Fibroblast of lung (primary cell): Measurements from ENCODE around the gene DBNL. TPM values are rescaled to one million over a fixed set of nuclear protein-coding genes. Genes with fewer than 3 reads are reported as not detected.

Experiments used
- DNase-seq, 2 donors: peaks; one replicate each; pipeline versions ENCODE4 v3.0.0 to v3.0.0-alpha.2; 2010; ENCODE audit warnings: low read depth in 2 of 2
- H2AFZ ChIP-seq: 2 replicates; pipeline ENCODE4 v1.5.1; 2012; ENCODE audit warnings: low read length, control low read depth, inconsistent platforms
- H3K27ac ChIP-seq: 2 replicates; pipeline ENCODE4 v1.5.1; 2011; ENCODE audit warnings: low read length, control low read depth; ENCODE audit not compliant: insufficient read depth
- H3K27me3 ChIP-seq: 2 replicates; pipeline ENCODE4 v1.5.1; 2011; ENCODE audit warnings: mild to moderate bottlenecking, low read length; ENCODE audit not compliant: control insufficient read depth, insufficient read depth
- H3K36me3 ChIP-seq: 2 replicates; pipeline ENCODE4 v1.5.1; 2011; ENCODE audit warnings: low read length; ENCODE audit not compliant: control insufficient read depth, insufficient read depth
- H3K4me1 ChIP-seq: 2 replicates; pipeline ENCODE4 v1.5.1; 2011; ENCODE audit warnings: low read length; ENCODE audit not compliant: control insufficient read depth, insufficient read depth; ENCODE audit errors: extremely low read depth
- H3K4me2 ChIP-seq: 2 replicates; pipeline ENCODE4 v1.5.1; 2011; ENCODE audit warnings: low read length, control low read depth; ENCODE audit not compliant: insufficient read depth; ENCODE audit errors: extremely low read depth
- H3K4me3 ChIP-seq, 4 experiments: fragments of 200-600 bp in 1 of 4; sonication (generic) in 1 of 4; replicated peaks in 1 of 4; 2 replicates each; pipeline ENCODE4 v1.5.1; 2011 to 2016; ENCODE audit warnings: low read length in 4 of 4, low read depth in 3 of 4, mild to moderate bottlenecking in 3 of 4, control low read depth in 2 of 4, inconsistent platforms in 1 of 4, mixed read lengths in 1 of 4; ENCODE audit not compliant: insufficient read depth in 1 of 4; ENCODE audit errors: control extremely low read depth in 1 of 4
- H3K79me2 ChIP-seq: 2 replicates; pipeline ENCODE4 v1.5.1; 2012; ENCODE audit warnings: mild to moderate bottlenecking, low read length, inconsistent platforms; ENCODE audit not compliant: control insufficient read depth, insufficient read depth
- H3K9ac ChIP-seq: 2 replicates; pipeline ENCODE4 v1.5.1; 2011; ENCODE audit warnings: mild to moderate bottlenecking, low read length, control low read depth; ENCODE audit not compliant: insufficient read depth
- H3K9me3 ChIP-seq: 2 replicates; pipeline ENCODE4 v1.5.1; 2012; ENCODE audit warnings: low read depth, low read length; ENCODE audit not compliant: control insufficient read depth, insufficient read depth
- H4K20me1 ChIP-seq: 2 replicates; pipeline ENCODE4 v1.5.1; 2011; ENCODE audit warnings: low read length; ENCODE audit not compliant: control insufficient read depth, insufficient read depth; ENCODE audit errors: extremely low read depth
- CTCF ChIP-seq, 2 donors: IDR thresholded peaks in 1 of 2; conservative IDR thresholded peaks in 1 of 2; 1 replicate in 1 of 2; 2 replicates in 1 of 2; pipeline ENCODE4 v1.5.1; 2011 to 2012; ENCODE audit warnings: low read length in 2 of 2, control low read depth in 1 of 2, inconsistent platforms in 1 of 2, low read depth in 1 of 2, mild to moderate bottlenecking in 1 of 2
- EZH2 ChIP-seq: IDR thresholded peaks from 2 replicates; pipeline ENCODE4 v1.5.1; 2012; ENCODE audit warnings: low read length, control low read depth, mild to moderate bottlenecking; ENCODE audit errors: missing control alignments
- polyA plus RNA-seq, 2 donors: library from polyadenylated mRNA; depleted of rRNA in 1 of 2; stranded (reverse) in 1 of 2; unstranded in 1 of 2; fragments of >200 nt; gene quantifications; 2 replicates each; pipeline ENCODE4 v1.2.1, GENCODE V29; 2011 to 2012; ENCODE audit warnings: missing spikeins in 1 of 2
- total RNA-seq: library from RNA; depleted of rRNA; stranded (reverse); fragments of >200 nt; gene quantifications from 2 replicates; pipeline ENCODE4 v1.2.1, GENCODE V29; 2014

DBNL gene
- total and polyA plus RNA-seq, 2 donors (not counting 1 experiment from before 2014, with no cell fraction given): 86.4 to 88.2 TPM

- Histone ChIP-seq H3K36me3 (peaks cover 5% of the 10 kb centered on the region), H2AFZ (peak overlapping the region; percentile 69), H3K27ac (peak overlapping the region; percentile 76), H3K9ac (peak overlapping the region; percentile 74), H3K9me3 (no peaks in the 10 kb centered on the region), H3K4me1 (peaks cover 5% of the 10 kb centered on the region), H4K20me1 (no peaks in the 10 kb centered on the region), H3K4me3 (peak overlapping the region; percentile 74 to 95 (median 88)), H3K79me2 (peaks cover 38% of the 10 kb centered on the region), H3K27me3 (no peaks in the 10 kb centered on the region), H3K4me2 (peak overlapping the region; percentile 100)
- DNase-seq: no peak
- TF ChIP-seq EZH2 (no peak), CTCF (conservative IDR thresholded peaks at IDR 0.05 in 1 of 2, IDR thresholded peaks at IDR 0.05 in 1 of 2; ENCODE audit: low read depth in 1 of 2, low read length in 2 of 2) (no peak)
Measured at GRCh38 chr7:44043902-44044301, 600 bp upstream of the DBNL start.

- Histone ChIP-seq H3K4me2 (peak overlapping the region; percentile 79), H3K27me3 (no peaks in the 10 kb centered on the region), H3K4me3 (peak overlapping the region; percentile 74 to 95 (median 88)), H3K27ac (peak overlapping the region; percentile 76), H3K36me3 (peaks cover 9% of the 10 kb centered on the region), H4K20me1 (no peaks in the 10 kb centered on the region), H3K9ac (peak overlapping the region; percentile 74), H3K4me1 (peaks cover 5% of the 10 kb centered on the region), H3K79me2 (peaks cover 48% of the 10 kb centered on the region), H2AFZ (peak overlapping the region; percentile 63), H3K9me3 (no peaks in the 10 kb centered on the region)
- TF ChIP-seq EZH2 (no peak), CTCF (conservative IDR thresholded peaks at IDR 0.05 in 1 of 2, IDR thresholded peaks at IDR 0.05 in 1 of 2; ENCODE audit: low read depth in 1 of 2, low read length in 2 of 2) (no peak)
- no peak for DNase-seq
Measured at GRCh38 chr7:44045226-44046014, 918 bp downstream of the DBNL start.

- Histone ChIP-seq H3K4me3 (peak overlapping the region in 1 of 4 experiments; percentile 95), H3K9ac (no peak overlapping the region)
Measured at GRCh38 chr7:44046321-44047061, 2.0 kb downstream of the DBNL start.

More at GRCh38 chr7:44046321-44047061, 2.0 kb downstream of the DBNL start:
- peaks cover 54% of the 10 kb centered on the region for H3K79me2 ChIP-seq
- TF ChIP-seq CTCF (conservative IDR thresholded peaks at IDR 0.05 in 1 of 2, IDR thresholded peaks at IDR 0.05 in 1 of 2; ENCODE audit: low read depth in 1 of 2, low read length in 2 of 2) (no peak), EZH2 (no peak)
- H2AFZ ChIP-seq: no peak overlapping the region
- H3K4me2 ChIP-seq: no peak overlapping the region
- no peaks in the 10 kb centered on the region for H3K27me3 ChIP-seq
- H4K20me1 ChIP-seq: no peaks in the 10 kb centered on the region
- DNase-seq: no peak
- H3K4me1 ChIP-seq: peaks cover 5% of the 10 kb centered on the region
- no peaks in the 10 kb centered on the region for H3K9me3 ChIP-seq
- H3K27ac ChIP-seq: no peak overlapping the region
- H3K36me3 ChIP-seq: peaks cover 13% of the 10 kb centered on the region
